Esophagus muscularis mucosa (tissue), 4 donors: ENCODE results near the gene CSRNP3.

ENCODE experiments used
- EP300 ChIP-seq: sonication (generic); formaldehyde crosslinking; IDR thresholded peaks from one replicate; pipeline ENCODE4 v1.6.1; 2017; ENCODE audit warnings: antibody characterized with exemption
- POLR2A ChIP-seq: fragments of 450-650 bp; IDR thresholded peaks from one replicate; pipeline ENCODE4 v1.6.1; 2017; ENCODE audit warnings: antibody characterized with exemption, moderate library complexity, mild to moderate bottlenecking, low read depth
- POLR2AphosphoS5 ChIP-seq, 2 donors: sonication (generic); formaldehyde crosslinking; IDR thresholded peaks; one replicate each; pipeline ENCODE4 v1.6.1; 2017; ENCODE audit warnings: antibody characterized with exemption in 2 of 2
- TF ChIP-seq, protein P1 (sequence below), 3 experiments: fragments of 200-600 bp in 2 of 3; fragments of 450-650 bp in 1 of 3; sonication (generic) in 2 of 3; IDR thresholded peaks; one replicate each; pipeline ENCODE4 v1.5.1; 2017 to 2019; ENCODE audit warnings: antibody characterized with exemption in 3 of 3, mild to moderate bottlenecking in 2 of 3, moderate library complexity in 1 of 3

DNA sequence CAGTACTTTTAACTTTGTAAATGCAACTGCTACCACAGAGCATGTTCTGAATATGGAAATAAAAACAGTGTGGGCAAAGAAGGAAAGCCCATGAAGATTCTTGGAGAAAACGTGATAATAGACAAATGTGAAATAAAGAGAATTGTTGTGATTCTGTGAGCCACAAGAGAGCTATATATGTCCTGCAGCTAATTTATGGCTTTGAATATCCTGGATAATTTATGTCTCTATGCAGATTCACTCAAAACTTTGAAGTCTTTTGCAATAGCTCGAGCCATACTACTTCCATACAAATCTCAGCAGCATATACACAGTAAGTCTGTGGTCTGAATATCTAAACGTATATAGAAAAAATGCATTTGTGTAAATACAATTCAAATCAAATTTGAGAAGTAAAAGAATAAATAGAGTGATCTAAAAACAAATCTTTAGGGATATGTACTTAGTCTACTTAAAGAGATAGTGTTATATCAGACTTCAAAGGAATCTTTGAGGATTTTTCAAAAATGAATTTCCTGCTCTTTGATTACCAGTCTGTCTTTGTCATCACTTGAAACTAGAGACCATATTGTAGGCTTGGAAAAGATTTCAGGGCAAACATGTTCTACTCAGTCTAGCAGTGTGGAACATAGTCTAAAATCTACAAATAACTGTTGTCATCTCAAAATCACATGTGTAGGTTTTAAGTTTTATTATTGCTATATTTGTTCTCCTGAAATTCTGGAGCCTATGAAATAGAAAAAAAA is 107.1 kb downstream of the CSRNP3 start:
- TF ChIP-seq EP300: no peak
- TF ChIP-seq POLR2AphosphoS5 (IDR thresholded peaks at IDR 0.05): no peak
- TF ChIP-seq, protein P1, sequence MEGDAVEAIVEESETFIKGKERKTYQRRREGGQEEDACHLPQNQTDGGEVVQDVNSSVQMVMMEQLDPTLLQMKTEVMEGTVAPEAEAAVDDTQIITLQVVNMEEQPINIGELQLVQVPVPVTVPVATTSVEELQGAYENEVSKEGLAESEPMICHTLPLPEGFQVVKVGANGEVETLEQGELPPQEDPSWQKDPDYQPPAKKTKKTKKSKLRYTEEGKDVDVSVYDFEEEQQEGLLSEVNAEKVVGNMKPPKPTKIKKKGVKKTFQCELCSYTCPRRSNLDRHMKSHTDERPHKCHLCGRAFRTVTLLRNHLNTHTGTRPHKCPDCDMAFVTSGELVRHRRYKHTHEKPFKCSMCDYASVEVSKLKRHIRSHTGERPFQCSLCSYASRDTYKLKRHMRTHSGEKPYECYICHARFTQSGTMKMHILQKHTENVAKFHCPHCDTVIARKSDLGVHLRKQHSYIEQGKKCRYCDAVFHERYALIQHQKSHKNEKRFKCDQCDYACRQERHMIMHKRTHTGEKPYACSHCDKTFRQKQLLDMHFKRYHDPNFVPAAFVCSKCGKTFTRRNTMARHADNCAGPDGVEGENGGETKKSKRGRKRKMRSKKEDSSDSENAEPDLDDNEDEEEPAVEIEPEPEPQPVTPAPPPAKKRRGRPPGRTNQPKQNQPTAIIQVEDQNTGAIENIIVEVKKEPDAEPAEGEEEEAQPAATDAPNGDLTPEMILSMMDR (IDR thresholded peaks at IDR 0.05): no peak
- TF ChIP-seq POLR2A: no peak
